ENCODE data around the gene AAMP.

- TF ChIP-seq EP300 (IDR thresholded peaks at IDR 0.05; ENCODE audit: borderline replicate concordance), result no peak
- TF ChIP-seq CEBPB (IDR thresholded peaks at IDR 0.05), result no peak
Observed at GRCh38 chr2:218280260-218280870, 10.4 kb upstream of the AAMP start.
